Stimulated activated CD8-positive, alpha-beta memory T cell treated with anti-CD3 and anti-CD28 coated beads, Interleukin-7, amount 100 ng/mL, for 4 hours (primary cell): ENCODE measurements around the gene TP53I11.

Experiments
- DNase-seq, 2 donors: peaks; one replicate each; pipeline ENCODE4 v3.0.0-alpha.2; 2020; ENCODE audit warnings: low read depth in 2 of 2

Gene TP53I11

GRCh38 chr11:44955015-44955738, 4.5 kb upstream of the TP53I11 start:
- no peak for DNase-seq

- no peak for DNase-seq
These were observed 3.6 kb upstream of the TP53I11 start for GRCh38 chr11:44954051-44954906.

GRCh38 chr11:44952500-44953260, 2.0 kb upstream of the TP53I11 start:
- DNase-seq = no peak

GRCh38 chr11:44952082-44952481, 1.4 kb upstream of the TP53I11 start:
- no peak for DNase-seq

GRCh38 chr11:44950031-44950624, 555 bp downstream of the TP53I11 start:
- DNase-seq = no peak

- DNase-seq = no peak
These were observed 1.3 kb downstream of the TP53I11 start for GRCh38 chr11:44949160-44950030.

- DNase-seq = no peak
These were observed 2.5 kb downstream of the TP53I11 start for GRCh38 chr11:44948155-44948554.

- DNase-seq = no peak
These were observed 3.6 kb downstream of the TP53I11 start for GRCh38 chr11:44947114-44947513.

- DNase-seq = no peak
These were observed 4.4 kb downstream of the TP53I11 start for GRCh38 chr11:44946263-44946662.

GRCh38 chr11:44945666-44946065, 5.0 kb downstream of the TP53I11 start:
- no peak for DNase-seq

- no peak for DNase-seq
These were observed 5.8 kb downstream of the TP53I11 start for GRCh38 chr11:44944853-44945235.

- DNase-seq = no peak
These were observed 6.4 kb downstream of the TP53I11 start for GRCh38 chr11:44944181-44944852.

- no peak for DNase-seq
These were observed 7.0 kb downstream of the TP53I11 start for GRCh38 chr11:44943696-44944095.

GRCh38 chr11:44943118-44943517, 7.6 kb downstream of the TP53I11 start:
- DNase-seq = peak in 1 of 2 donors; percentile 37

- no peak for DNase-seq
These were observed 8.4 kb downstream of the TP53I11 start for GRCh38 chr11:44942029-44942955.

- DNase-seq = no peak
These were observed 9.2 kb downstream of the TP53I11 start for GRCh38 chr11:44941259-44942021.

- no peak for DNase-seq
These were observed 9.8 kb downstream of the TP53I11 start for GRCh38 chr11:44940835-44941234.

- no peak for DNase-seq
These were observed 10.3 kb downstream of the TP53I11 start for GRCh38 chr11:44940404-44940803.
